Measurements from ENCODE around the gene CNOT6. TPM values are rescaled to one million over a fixed set of nuclear protein-coding genes. Genes with fewer than 3 reads are reported as not detected.

CNOT6 gene
- total RNA-seq, 2 donors from 2014 or later = 19.9 to 22.6 TPM

- DNase-seq (ENCODE audit: low spot score) = no peak
- intact Hi-C loops (cut with DNase I) = no loop called here
These were observed 51.1 kb downstream of the CNOT6 start for GRCh38 chr5:180545248-180545647.

GRCh38 chr5:180548563-180548962, 54.4 kb downstream of the CNOT6 start:
- intact Hi-C loops (cut with DNase I) = no loop called here
- DNase-seq (ENCODE audit: low spot score) = no peak

GRCh38 chr5:180553530-180553929, 59.4 kb downstream of the CNOT6 start:
- DNase-seq (ENCODE audit: low spot score) = no peak

GRCh38 chr5:180555168-180555921, 61.2 kb downstream of the CNOT6 start:
- intact Hi-C loops (cut with DNase I) = no loop called here
- DNase-seq (ENCODE audit: low spot score) = no peak

More at GRCh38 chr5:180553530-180553929, 59.4 kb downstream of the CNOT6 start:
- intact Hi-C loops (cut with DNase I) = no loop called here

- DNase-seq (ENCODE audit: low spot score) = no peak
These were observed 63.1 kb downstream of the CNOT6 start for GRCh38 chr5:180557217-180557809.

GRCh38 chr5:180558232-180558631, 64.1 kb downstream of the CNOT6 start:
- DNase-seq (ENCODE audit: low spot score) = no peak
- intact Hi-C loops (cut with DNase I) = no loop called here

More at GRCh38 chr5:180557217-180557809, 63.1 kb downstream of the CNOT6 start:
- intact Hi-C loops (cut with DNase I) = no loop called here

GRCh38 chr5:180563994-180564393, 69.8 kb downstream of the CNOT6 start:
- intact Hi-C loops (cut with DNase I) = loop anchor here in 1 of 2 donors (5.0 kb wide), 1 partner anchor 333 kb away; the partner anchor contains the start of gene BTNL8
- DNase-seq (ENCODE audit: low spot score) = no peak

GRCh38 chr5:180568914-180569313, 74.7 kb downstream of the CNOT6 start:
- DNase-seq (ENCODE audit: low spot score) = no peak
- intact Hi-C loops (cut with DNase I) = no loop called here

- DNase-seq (ENCODE audit: low spot score) = no peak
- intact Hi-C loops (cut with DNase I) = no loop called here
These were observed 81.4 kb downstream of the CNOT6 start for GRCh38 chr5:180575571-180575970.

GRCh38 chr5:180580681-180581080, 86.5 kb downstream of the CNOT6 start:
- no peak for DNase-seq (ENCODE audit: low spot score)
- intact Hi-C loops (cut with DNase I) = no loop called here

- no peak for DNase-seq (ENCODE audit: low spot score)
These were observed 89.6 kb downstream of the CNOT6 start for GRCh38 chr5:180583738-180584137.

GRCh38 chr5:180586204-180586603, 92.0 kb downstream of the CNOT6 start:
- DNase-seq (ENCODE audit: low spot score) = no peak
- intact Hi-C loops (cut with DNase I) = no loop called here

More at GRCh38 chr5:180583738-180584137, 89.6 kb downstream of the CNOT6 start:
- intact Hi-C loops (cut with DNase I) = no loop called here

GRCh38 chr5:180586870-180587269, 92.7 kb downstream of the CNOT6 start:
- intact Hi-C loops (cut with DNase I) = no loop called here
- DNase-seq (ENCODE audit: low spot score) = no peak

- intact Hi-C loops (cut with DNase I) = loop anchor here in 1 of 2 donors (5.0 kb wide), 1 partner anchor 358 kb away; no protein-coding TSS in a partner anchor
These were observed 95.8 kb downstream of the CNOT6 start for GRCh38 chr5:180589771-180590542.

GRCh38 chr5:180590543-180591310, 96.5 kb downstream of the CNOT6 start:
- intact Hi-C loops (cut with DNase I) = loop anchor here in 1 of 2 donors (5.0 kb wide), 1 partner anchor 358 kb away; no protein-coding TSS in a partner anchor
- no peak for DNase-seq (ENCODE audit: low spot score)

More at GRCh38 chr5:180589771-180590542, 95.8 kb downstream of the CNOT6 start:
- DNase-seq (ENCODE audit: low spot score) = no peak

- intact Hi-C loops (cut with DNase I) = loop anchor here in 1 of 2 donors (5.0 kb wide), 1 partner anchor 359 kb away; no protein-coding TSS in a partner anchor
- DNase-seq (ENCODE audit: low spot score) = peak; percentile 80
These were observed 97.2 kb downstream of the CNOT6 start, which contains the start of gene SCGB3A1 for GRCh38 chr5:180591311-180591887. Gene SCGB3A1 (minus strand): TSS chr5:180591499. CDS start chr5:180591462, 37 bp downstream.

GRCh38 chr5:180592176-180592575, 98.0 kb downstream of the CNOT6 start:
- no peak for DNase-seq (ENCODE audit: low spot score)
- intact Hi-C loops (cut with DNase I) = loop anchor here in 1 of 2 donors (5.0 kb wide), 1 partner anchor 360 kb away; no protein-coding TSS in a partner anchor

- intact Hi-C loops (cut with DNase I) = loop anchor here in 1 of 2 donors (5.0 kb wide), 1 partner anchor 361 kb away; no protein-coding TSS in a partner anchor
- no peak for DNase-seq (ENCODE audit: low spot score)
These were observed 99.4 kb downstream of the CNOT6 start for GRCh38 chr5:180593446-180594206.

Measured in posterior vena cava (tissue), 2 donors.